GM19397 (cell line): ENCODE results near the gene ROMO1.

Experiments used
- ATAC-seq: cut with Tn5 transposase; IDR thresholded peaks from one replicate; pipeline ENCODE4 v1.9.1; 2021; ENCODE audit warnings: mild to moderate bottlenecking, moderate library complexity; ENCODE audit not compliant: unreplicated experiment

ROMO1 gene

GRCh38 chr20:35729283-35729807 is 30.1 kb downstream of the ROMO1 start:
- no peak for ATAC-seq

- ATAC-seq = no peak
Measured at GRCh38 chr20:35729836-35730582, 30.8 kb downstream of the ROMO1 start.

GRCh38 chr20:35730583-35731468 is 31.6 kb downstream of the ROMO1 start:
- ATAC-seq = no peak

- ATAC-seq = no peak
Measured at GRCh38 chr20:35731469-35731788, 32.2 kb downstream of the ROMO1 start.

GRCh38 chr20:35731862-35732643 is 32.8 kb downstream of the ROMO1 start:
- no peak for ATAC-seq

- ATAC-seq = no peak
Measured at GRCh38 chr20:35732644-35732982, 33.4 kb downstream of the ROMO1 start.

GRCh38 chr20:35734374-35734773 is 35.2 kb downstream of the ROMO1 start:
- no peak for ATAC-seq

GRCh38 chr20:35734777-35735649 is 35.8 kb downstream of the ROMO1 start:
- ATAC-seq = no peak

GRCh38 chr20:35735826-35736470 is 36.7 kb downstream of the ROMO1 start:
- no peak for ATAC-seq

GRCh38 chr20:35737865-35738333 is 38.7 kb downstream of the ROMO1 start:
- no peak for ATAC-seq

GRCh38 chr20:35738410-35739179 is 39.4 kb downstream of the ROMO1 start:
- no peak for ATAC-seq

- no peak for ATAC-seq
Measured at GRCh38 chr20:35739294-35740163, 40.3 kb downstream of the ROMO1 start.

GRCh38 chr20:35741892-35742740 is 42.9 kb downstream of the ROMO1 start, which contains the start of gene RBM39:
Gene RBM39, minus strand, starts transcription at chr20:35742260. Its CDS starts 1,386 bp downstream, at chr20:35740874.
- ATAC-seq = peak; percentile 84

- no peak for ATAC-seq
Measured at GRCh38 chr20:35742741-35743523, 43.7 kb downstream of the ROMO1 start.

- no peak for ATAC-seq
Measured at GRCh38 chr20:35743693-35744491, 44.7 kb downstream of the ROMO1 start.
